ENCODE measurements around the gene PTTG1.

The PTTG1 gene

DNA sequence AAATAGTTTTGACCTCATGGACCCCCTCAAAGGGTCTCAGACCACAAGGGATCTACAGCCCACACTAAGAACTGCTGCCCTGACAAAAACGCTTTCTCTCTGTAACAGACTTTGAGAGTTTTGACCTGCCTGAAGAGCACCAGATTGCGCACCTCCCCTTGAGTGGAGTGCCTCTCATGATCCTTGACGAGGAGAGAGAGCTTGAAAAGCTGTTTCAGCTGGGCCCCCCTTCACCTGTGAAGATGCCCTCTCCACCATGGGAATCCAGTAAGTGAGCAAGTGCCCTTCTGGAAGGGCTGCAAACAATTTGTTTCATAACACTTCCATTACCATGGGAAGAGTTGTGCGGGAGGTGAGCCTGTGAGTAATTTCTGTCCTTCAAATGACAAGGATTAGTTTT is 6.0 kb downstream of the PTTG1 start:
- H3K79me2 ChIP-seq (ENCODE audit: insufficient read depth, low read depth) = no peaks in the 10 kb centered on the region; the same call in 1 of the 2 replicates
- no peaks in the 10 kb centered on the region; the same call in 1 of the 2 replicates for H3K36me3 ChIP-seq (ENCODE audit: insufficient read depth)
- peaks cover 14% of the 10 kb centered on the region for H3K4me1 ChIP-seq (ENCODE audit: low read depth, poor library complexity, severe bottlenecking)
- H4K20me1 ChIP-seq (ENCODE audit: insufficient read depth) = no peaks in the 10 kb centered on the region
- H3K27ac ChIP-seq = no peak overlapping the region
- no peak overlapping the region for H3K4me2 ChIP-seq
- no peak overlapping the region for H3K4me3 ChIP-seq (IDR thresholded peaks at IDR 0.05; ENCODE audit: insufficient read depth, low read depth, low read length)
- no peak overlapping the region for H2AFZ ChIP-seq (ENCODE audit: low read depth)
- TF ChIP-seq, protein P1, sequence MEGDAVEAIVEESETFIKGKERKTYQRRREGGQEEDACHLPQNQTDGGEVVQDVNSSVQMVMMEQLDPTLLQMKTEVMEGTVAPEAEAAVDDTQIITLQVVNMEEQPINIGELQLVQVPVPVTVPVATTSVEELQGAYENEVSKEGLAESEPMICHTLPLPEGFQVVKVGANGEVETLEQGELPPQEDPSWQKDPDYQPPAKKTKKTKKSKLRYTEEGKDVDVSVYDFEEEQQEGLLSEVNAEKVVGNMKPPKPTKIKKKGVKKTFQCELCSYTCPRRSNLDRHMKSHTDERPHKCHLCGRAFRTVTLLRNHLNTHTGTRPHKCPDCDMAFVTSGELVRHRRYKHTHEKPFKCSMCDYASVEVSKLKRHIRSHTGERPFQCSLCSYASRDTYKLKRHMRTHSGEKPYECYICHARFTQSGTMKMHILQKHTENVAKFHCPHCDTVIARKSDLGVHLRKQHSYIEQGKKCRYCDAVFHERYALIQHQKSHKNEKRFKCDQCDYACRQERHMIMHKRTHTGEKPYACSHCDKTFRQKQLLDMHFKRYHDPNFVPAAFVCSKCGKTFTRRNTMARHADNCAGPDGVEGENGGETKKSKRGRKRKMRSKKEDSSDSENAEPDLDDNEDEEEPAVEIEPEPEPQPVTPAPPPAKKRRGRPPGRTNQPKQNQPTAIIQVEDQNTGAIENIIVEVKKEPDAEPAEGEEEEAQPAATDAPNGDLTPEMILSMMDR (conservative IDR thresholded peaks at IDR 0.05; ENCODE audit: low read depth, low read length) = no peak
- no peaks in the 10 kb centered on the region for H3K27me3 ChIP-seq (ENCODE audit: insufficient read depth, low read depth)
- H3K9ac ChIP-seq = no peak overlapping the region

DNA sequence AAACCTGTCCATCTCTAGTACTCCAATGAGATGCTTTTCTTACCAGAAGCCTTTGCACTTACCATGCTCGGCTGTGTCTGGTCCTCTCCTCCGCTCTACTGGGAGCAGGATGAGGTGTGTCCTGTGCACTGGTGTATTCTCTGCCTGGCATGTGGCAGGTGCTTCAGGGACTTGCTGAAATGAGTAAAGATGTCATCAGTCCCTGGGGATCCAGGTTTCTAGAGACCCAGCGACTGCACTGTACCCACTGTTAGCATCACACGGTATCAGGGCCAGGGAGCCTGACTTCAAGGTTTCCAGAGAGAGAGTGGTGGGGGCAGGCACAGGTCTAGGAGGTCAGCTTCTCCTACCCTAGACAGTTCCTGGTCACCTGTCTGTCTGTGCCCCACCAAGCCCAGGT is 10.5 kb downstream of the PTTG1 start:
- no peaks in the 10 kb centered on the region for H3K79me2 ChIP-seq (ENCODE audit: insufficient read depth, low read depth)
- H3K27ac ChIP-seq = no peak overlapping the region
- H3K36me3 ChIP-seq (ENCODE audit: insufficient read depth) = no peaks in the 10 kb centered on the region
- TF ChIP-seq, protein P1 (conservative IDR thresholded peaks at IDR 0.05; ENCODE audit: low read depth, low read length) = no peak
- H3K4me1 ChIP-seq (ENCODE audit: low read depth, poor library complexity, severe bottlenecking) = no peaks in the 10 kb centered on the region
- no peak overlapping the region for H3K9ac ChIP-seq
- no peak overlapping the region for H3K4me3 ChIP-seq (IDR thresholded peaks at IDR 0.05; ENCODE audit: insufficient read depth, low read depth, low read length)
- H3K4me2 ChIP-seq = no peak overlapping the region
- no peaks in the 10 kb centered on the region for H3K27me3 ChIP-seq (ENCODE audit: insufficient read depth, low read depth)
- no peak overlapping the region for H2AFZ ChIP-seq (ENCODE audit: low read depth)
- no peaks in the 10 kb centered on the region for H4K20me1 ChIP-seq (ENCODE audit: insufficient read depth)

DNA sequence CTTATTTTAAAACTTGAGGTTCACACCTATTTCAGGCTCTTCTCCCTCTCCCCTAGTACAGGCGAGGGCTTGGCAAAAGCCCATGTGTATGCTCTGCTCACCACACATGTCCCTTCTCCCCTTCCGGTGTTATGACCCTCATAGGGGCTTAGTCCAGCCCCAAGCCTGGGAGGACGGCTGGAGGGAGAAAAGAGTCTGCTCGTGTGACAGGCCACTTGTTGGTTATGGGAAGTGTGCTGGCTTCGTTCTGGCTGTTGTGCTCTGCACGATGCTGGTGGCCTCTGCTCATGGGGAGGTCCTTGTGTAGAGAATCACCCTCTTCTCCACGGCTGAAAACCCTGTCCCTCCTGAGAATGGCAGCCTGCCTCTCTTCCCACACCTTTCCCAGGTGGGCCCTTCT is 11.1 kb downstream of the PTTG1 start:
- no peaks in the 10 kb centered on the region for H3K4me1 ChIP-seq (ENCODE audit: low read depth, poor library complexity, severe bottlenecking)
- H3K27me3 ChIP-seq (ENCODE audit: insufficient read depth, low read depth) = no peaks in the 10 kb centered on the region
- H3K4me2 ChIP-seq = no peak overlapping the region
- H3K4me3 ChIP-seq (IDR thresholded peaks at IDR 0.05; ENCODE audit: insufficient read depth, low read depth, low read length) = no peak overlapping the region
- no peaks in the 10 kb centered on the region for H3K79me2 ChIP-seq (ENCODE audit: insufficient read depth, low read depth)
- H3K36me3 ChIP-seq (ENCODE audit: insufficient read depth) = no peaks in the 10 kb centered on the region
- H3K27ac ChIP-seq = no peak overlapping the region
- H2AFZ ChIP-seq (ENCODE audit: low read depth) = no peak overlapping the region
- no peak overlapping the region for H3K9ac ChIP-seq
- TF ChIP-seq, protein P1 (conservative IDR thresholded peaks at IDR 0.05; ENCODE audit: low read depth, low read length) = no peak
- H4K20me1 ChIP-seq (ENCODE audit: insufficient read depth) = no peaks in the 10 kb centered on the region

DNA sequence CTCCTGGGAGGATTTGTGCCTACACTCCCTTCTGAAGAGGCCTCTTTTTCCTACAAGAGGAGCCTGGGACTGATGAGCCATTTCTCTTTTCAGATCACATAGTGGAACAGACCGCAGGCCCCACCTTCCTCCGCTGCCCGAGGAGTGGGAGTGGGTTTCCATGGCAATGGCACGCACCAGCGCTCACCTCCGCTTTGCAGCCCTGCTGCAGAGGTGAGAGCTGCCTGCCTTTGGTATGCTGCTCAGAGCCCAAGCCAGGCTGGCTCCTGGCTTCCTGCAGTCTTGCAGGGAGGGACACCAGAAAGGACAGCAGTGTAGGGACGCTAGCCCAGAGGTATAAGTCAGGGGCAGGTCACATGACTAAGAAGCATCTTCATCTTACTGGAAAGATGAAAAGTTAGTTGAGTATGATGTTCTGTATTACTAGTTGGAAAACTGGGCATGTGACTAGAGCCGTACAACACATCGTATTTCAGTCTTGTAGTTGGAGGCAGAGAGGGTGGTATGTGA is 12.4 kb downstream of the PTTG1 start:
- Histone ChIP-seq H3K27ac (no peak overlapping the region), H3K36me3 (ENCODE audit: insufficient read depth) (no peaks in the 10 kb centered on the region), H3K4me3 (IDR thresholded peaks at IDR 0.05; ENCODE audit: insufficient read depth, low read depth, low read length) (no peak overlapping the region), H2AFZ (ENCODE audit: low read depth) (no peak overlapping the region), H3K27me3 (ENCODE audit: insufficient read depth, low read depth) (no peaks in the 10 kb centered on the region), H3K4me2 (no peak overlapping the region), H3K9ac (no peak overlapping the region), H4K20me1 (ENCODE audit: insufficient read depth) (no peaks in the 10 kb centered on the region), H3K79me2 (ENCODE audit: insufficient read depth, low read depth) (no peaks in the 10 kb centered on the region), H3K4me1 (ENCODE audit: low read depth, poor library complexity, severe bottlenecking) (no peaks in the 10 kb centered on the region)
- TF ChIP-seq, protein P1 (conservative IDR thresholded peaks at IDR 0.05; ENCODE audit: low read depth, low read length) = no peak

Measured in KMS-11 (cell line).